ENCODE results near the gene ATG2A.

Gene ATG2A

DNA sequence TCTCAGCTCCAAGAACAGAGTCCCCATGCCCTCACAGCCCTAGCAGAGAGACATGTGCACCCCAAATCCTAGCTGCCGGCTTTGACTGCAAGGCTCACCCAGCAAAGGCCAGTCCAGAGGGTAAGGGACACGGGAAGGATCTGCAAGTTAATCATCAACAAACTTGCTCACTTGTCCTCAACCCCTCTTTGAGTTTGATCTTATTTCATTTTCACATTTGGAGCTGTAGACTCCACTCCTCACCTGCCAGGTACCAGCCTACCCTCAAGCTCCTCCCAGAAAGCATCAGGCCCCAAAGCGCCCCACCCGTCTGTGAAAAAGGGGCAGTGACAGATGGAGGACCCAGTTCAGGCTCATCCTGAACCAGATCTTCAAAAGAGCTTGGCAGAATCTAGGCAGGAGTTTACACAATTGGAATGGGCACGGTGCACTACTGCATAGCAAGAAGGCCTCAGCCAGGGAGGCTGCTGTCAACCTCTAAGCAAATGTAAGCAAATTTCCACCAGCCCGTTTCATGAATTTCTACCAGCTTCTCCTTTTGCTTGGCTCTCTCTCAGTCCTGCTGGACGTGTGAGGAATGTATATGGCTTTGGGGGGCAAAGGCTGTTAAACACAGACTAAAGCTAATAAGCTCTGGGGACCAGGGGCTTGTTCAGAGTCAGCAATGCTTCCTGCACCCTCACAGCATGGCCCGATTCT lies 44.1 kb downstream of the ATG2A start:
- TF ChIP-seq, protein P1, sequence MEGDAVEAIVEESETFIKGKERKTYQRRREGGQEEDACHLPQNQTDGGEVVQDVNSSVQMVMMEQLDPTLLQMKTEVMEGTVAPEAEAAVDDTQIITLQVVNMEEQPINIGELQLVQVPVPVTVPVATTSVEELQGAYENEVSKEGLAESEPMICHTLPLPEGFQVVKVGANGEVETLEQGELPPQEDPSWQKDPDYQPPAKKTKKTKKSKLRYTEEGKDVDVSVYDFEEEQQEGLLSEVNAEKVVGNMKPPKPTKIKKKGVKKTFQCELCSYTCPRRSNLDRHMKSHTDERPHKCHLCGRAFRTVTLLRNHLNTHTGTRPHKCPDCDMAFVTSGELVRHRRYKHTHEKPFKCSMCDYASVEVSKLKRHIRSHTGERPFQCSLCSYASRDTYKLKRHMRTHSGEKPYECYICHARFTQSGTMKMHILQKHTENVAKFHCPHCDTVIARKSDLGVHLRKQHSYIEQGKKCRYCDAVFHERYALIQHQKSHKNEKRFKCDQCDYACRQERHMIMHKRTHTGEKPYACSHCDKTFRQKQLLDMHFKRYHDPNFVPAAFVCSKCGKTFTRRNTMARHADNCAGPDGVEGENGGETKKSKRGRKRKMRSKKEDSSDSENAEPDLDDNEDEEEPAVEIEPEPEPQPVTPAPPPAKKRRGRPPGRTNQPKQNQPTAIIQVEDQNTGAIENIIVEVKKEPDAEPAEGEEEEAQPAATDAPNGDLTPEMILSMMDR (IDR thresholded peaks at IDR 0.05; ENCODE audit: low read depth, low read length, missing control alignments) = no peak
- DNase-seq (ENCODE audit: extremely low read depth, low read depth) = no peak
- no peak overlapping the region for H3K4me3 ChIP-seq (replicated peaks; ENCODE audit: low read depth, low read length)

DNA sequence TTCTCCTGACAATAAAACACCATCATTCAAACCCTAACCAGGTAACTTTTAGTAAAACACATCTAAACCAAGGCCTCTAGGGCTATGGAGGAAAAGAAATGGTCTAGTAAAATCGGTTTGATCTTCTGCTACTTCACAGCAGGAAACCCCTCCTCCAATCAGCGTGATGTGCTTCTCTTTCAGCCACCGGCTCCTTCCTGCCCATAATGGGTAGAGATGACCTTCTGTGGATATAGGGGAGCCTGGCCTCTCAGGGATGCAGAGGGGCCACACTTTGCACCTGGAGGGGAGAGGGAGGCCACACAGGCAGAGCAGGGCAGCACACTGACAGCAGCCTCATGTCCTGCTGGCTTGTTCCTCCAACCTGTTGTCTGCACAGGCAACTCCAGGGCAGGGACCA lies 45.5 kb downstream of the ATG2A start:
- TF ChIP-seq, protein P1 (IDR thresholded peaks at IDR 0.05; ENCODE audit: low read depth, low read length, missing control alignments) = no peak
- no peak for DNase-seq (ENCODE audit: extremely low read depth, low read depth)
- no peak overlapping the region for H3K4me3 ChIP-seq (replicated peaks; ENCODE audit: low read depth, low read length)

DNA sequence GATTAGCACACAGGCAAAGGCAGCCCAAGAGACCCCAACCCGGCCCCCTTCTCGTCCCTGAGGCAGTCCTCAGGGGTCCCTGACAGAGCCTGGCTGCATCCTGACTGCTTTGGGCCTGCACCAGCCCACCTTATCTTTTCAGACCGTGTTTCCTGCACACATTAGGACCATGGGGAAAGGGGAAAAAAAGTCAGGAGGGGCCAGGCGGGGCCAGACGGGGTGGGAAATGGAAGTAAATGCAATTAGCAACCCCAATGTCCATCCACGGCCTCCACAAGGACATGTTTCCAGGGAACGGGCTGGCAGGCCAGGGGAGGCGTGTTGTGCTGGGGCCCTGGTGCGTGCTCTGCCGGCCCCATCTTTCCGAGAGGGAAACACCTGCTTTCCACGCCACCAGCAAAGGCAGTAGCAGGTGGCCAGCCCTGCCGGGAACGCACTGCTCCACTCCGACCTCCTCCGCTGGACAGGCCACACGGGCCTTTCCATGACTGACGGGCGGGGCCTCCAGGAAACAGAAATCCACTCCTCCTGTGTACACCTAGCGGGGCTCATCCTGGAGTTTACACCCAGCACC lies 46.0 kb downstream of the ATG2A start:
- no peak overlapping the region for H3K4me3 ChIP-seq (replicated peaks; ENCODE audit: low read depth, low read length)
- TF ChIP-seq, protein P1 (IDR thresholded peaks at IDR 0.05; ENCODE audit: low read depth, low read length, missing control alignments) = no peak
- no peak for DNase-seq (ENCODE audit: extremely low read depth, low read depth)

DNA sequence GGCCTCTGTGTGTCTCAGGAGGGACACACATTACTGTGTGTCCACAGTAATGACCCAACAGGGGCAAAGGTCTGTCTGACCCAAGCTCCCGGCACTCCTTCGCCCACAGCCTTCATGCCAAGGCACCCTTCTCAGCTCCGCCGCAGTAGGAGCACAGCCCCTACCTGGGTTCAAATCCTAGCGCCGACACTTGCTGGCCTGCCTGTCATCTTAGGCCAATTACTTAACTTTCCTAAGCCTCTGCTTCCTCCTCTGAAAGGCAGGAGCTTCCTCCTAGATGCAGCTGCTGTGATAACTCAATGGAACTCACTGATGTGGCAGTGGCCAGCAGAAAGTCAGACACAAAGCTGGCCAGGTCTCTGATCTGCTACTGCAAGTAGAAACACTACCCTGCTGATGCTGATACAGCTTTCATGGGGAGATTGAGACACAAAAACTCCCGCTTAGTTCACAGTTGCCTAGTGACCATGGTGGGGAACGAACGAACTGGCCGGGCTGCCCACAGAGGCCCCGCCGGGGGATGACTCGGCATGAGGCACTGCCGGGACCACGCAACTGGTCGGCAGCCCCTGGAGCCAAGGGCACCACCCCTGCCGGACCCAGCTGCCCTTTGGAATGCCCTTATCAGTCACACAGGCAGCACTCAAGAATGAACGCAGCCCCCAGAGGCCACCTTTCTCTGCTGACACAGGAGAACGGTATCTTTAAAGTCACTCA lies 46.7 kb downstream of the ATG2A start:
- H3K4me3 ChIP-seq (replicated peaks; ENCODE audit: low read depth, low read length) = no peak overlapping the region
- TF ChIP-seq, protein P1 (IDR thresholded peaks at IDR 0.05; ENCODE audit: low read depth, low read length, missing control alignments) = no peak
- DNase-seq (ENCODE audit: extremely low read depth, low read depth) = no peak

DNA sequence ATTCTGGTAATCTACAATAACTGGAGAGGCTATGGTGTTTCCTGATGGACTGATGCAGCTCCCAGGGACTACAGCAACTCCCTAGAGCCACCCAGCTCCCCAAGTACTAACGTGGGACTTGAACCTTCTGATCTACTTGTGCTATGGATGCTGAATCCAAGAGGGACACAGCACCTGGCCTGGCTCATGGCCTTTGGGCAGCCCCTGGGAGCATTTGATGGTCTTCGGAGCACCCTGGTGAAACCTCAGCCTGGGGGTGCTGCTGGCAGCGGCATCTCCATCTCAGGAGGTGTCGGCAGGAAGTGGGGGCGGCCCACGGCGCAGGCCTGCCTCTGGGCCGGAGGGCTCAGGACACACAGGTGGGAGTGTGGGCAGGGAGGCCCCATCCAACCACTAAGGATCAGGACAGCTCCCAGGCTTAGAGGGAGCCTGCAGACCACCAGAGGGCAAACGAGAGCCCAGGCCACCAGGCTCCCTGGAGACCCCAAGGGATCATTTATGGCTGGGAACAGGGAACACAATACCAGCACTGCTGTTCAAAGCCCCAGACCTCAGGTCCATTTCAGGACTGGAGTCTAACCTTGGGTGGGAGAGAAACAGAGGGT lies 47.3 kb downstream of the ATG2A start:
- no peak overlapping the region for H3K4me3 ChIP-seq (replicated peaks; ENCODE audit: low read depth, low read length)
- TF ChIP-seq, protein P1 (IDR thresholded peaks at IDR 0.05; ENCODE audit: low read depth, low read length, missing control alignments) = peak; percentile 39
- no peak for DNase-seq (ENCODE audit: extremely low read depth, low read depth)

DNA sequence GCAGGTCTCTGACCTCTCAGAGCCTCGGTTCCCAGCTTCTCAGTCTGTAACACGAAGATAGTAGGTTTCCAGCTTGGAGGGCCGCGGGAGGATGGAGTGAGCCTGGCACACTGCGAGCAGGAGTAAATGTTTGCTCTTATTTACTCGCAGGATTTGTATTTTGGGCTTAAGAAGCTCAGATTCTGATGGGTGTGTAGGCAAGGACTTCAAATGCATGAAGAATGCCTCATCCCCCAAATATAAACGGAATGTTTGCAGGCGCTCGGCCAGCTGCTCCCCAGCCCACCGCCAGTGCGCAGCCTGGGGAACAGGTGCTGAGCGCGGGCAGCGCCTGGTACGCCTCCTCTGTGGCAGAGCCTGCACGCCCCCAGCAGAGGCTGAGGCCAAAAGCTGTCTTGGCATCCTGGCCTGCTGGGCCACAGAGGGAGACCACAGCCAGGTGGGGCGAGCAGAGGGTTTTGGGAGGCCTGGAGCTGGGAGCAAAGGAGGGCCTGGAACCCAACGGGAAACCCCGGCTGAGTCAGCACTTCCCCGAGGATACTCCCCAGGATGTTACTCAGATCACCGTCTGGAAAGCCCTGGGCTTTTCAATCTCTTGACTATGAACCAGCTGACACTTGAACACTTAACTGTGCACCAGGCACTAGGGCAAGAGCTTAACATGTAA lies 48.0 kb downstream of the ATG2A start:
- no peak overlapping the region for H3K4me3 ChIP-seq (replicated peaks; ENCODE audit: low read depth, low read length)
- TF ChIP-seq, protein P1 (IDR thresholded peaks at IDR 0.05; ENCODE audit: low read depth, low read length, missing control alignments) = no peak
- peak; percentile 59 for DNase-seq (ENCODE audit: extremely low read depth, low read depth)

Measured in HFF-Myc (cell line).